Right lobe of liver (tissue), 6 donors: Measurements from ENCODE around the gene RBM6. TPM values are rescaled to one million over a fixed set of nuclear protein-coding genes. Genes with fewer than 3 reads are reported as not detected.

Experiments used
- ATAC-seq, 4 donors: fragments of 200-7000 bp; cut with Tn5 transposase; one replicate each; pipeline ENCODE4 v1.9.1; 2020; ENCODE audit warnings: mild to moderate bottlenecking in 4 of 4, moderate library complexity in 4 of 4
- DNase-seq, 3 donors: peaks; one replicate each; pipeline ENCODE4 v3.0.0-alpha.2; 2020
- H3K27ac ChIP-seq, 3 donors: fragments of 200-600 bp; one replicate each; pipeline ENCODE4 v1.8.0; 2022
- H3K27me3 ChIP-seq, 2 donors: fragments of 200-600 bp; one replicate each; pipeline ENCODE4 v1.8.0; 2022
- H3K36me3 ChIP-seq, 4 donors: fragments of 200-600 bp; sonication (generic) in 1 of 4; one replicate each; pipeline versions ENCODE4 v1.5.1 to v1.8.0; 2017 to 2022; ENCODE audit warnings: control low read depth in 1 of 4
- H3K4me1 ChIP-seq, 4 donors: fragments of 200-600 bp; sonication (generic) in 1 of 4; one replicate each; pipeline versions ENCODE4 v1.5.1 to v1.8.0; 2017 to 2022; ENCODE audit warnings: control low read depth in 1 of 4
- H3K4me3 ChIP-seq, 3 donors: fragments of 200-600 bp; one replicate each; pipeline ENCODE4 v1.8.0; 2022
- H3K9me3 ChIP-seq, 4 donors: fragments of 200-600 bp; sonication (generic) in 1 of 4; one replicate each; pipeline versions ENCODE4 v1.5.1 to v1.8.0; 2017 to 2022; ENCODE audit warnings: control low read depth in 1 of 4
- POLR2A ChIP-seq: fragments of 450-650 bp; IDR thresholded peaks from one replicate; pipeline ENCODE4 v1.6.1; 2017; ENCODE audit warnings: antibody characterized with exemption, mild to moderate bottlenecking
- WGBS: methylation state at CpG from one replicate; pipeline ENCODE4 v1.1.6; 2018; ENCODE audit warnings: low coverage, low lambda C conversion rate; ENCODE audit not compliant: insufficient coverage; ENCODE audit errors: missing lambda C conversion rate; 5-methylcytosine and 5-hydroxymethylcytosine counted together
- intact Hi-C, 2 donors: fragments of 100-400 bp; cut with DNase I; formaldehyde crosslinking; loops; one replicate each; pipeline versions ENCODE4 v1.11.2 to v1.14.1; 2022
- total RNA-seq, 6 experiments: library from RNA; depleted of rRNA in 2 of 6; stranded (reverse); fragments of >200 nt in 2 of 6; fragmentation: NEBNext Ultra II Directional in 3 of 6; extraction: Animal tissue kit (Norgen Biotek cat#: 25700) in 3 of 6; gene quantifications; one replicate each; pipeline versions ENCODE4 v1.1.0 to v1.2.4, GENCODE V29; 2016 to 2023
- TF ChIP-seq, protein P1 (sequence below), 4 donors: fragments of 200-600 bp in 3 of 4; fragments of 450-650 bp in 1 of 4; IDR thresholded peaks; one replicate each; pipeline versions ENCODE4 v1.5.1 to v1.8.0; 2016 to 2022; ENCODE audit warnings: antibody characterized with exemption in 4 of 4, mild to moderate bottlenecking in 2 of 4
- donor health status: DM: no; HTN: yes; CAD: no.
- donor health status: DM: no; HTN: no; CAD: no.
- donor health status: DM: no; HTN: no; CAD: no.
- donor health status: DM: no; HTN: yes; CAD: no.
- donor health status: DM: no; HTN: yes; CAD: no.

Gene RBM6
- total RNA-seq, 6 experiments from 2014 or later, result 25.9 to 46.4 (median 32.9) TPM

- DNase-seq, result no peak
- H3K36me3 ChIP-seq, result peaks cover 0 to 12% (median 0%) of the 10 kb centered on the region in 4 donors
- H3K9me3 ChIP-seq, result no peaks in the 10 kb centered on the region
- no peak overlapping the region for H3K4me3 ChIP-seq
- WGBS, result 92% methylated on average over 21 of the region's 48 CpGs
- peaks cover 0 to 4% (median 0%) of the 10 kb centered on the region in 4 donors for H3K4me1 ChIP-seq
- no peak for TF ChIP-seq POLR2A
- TF ChIP-seq, protein P1, sequence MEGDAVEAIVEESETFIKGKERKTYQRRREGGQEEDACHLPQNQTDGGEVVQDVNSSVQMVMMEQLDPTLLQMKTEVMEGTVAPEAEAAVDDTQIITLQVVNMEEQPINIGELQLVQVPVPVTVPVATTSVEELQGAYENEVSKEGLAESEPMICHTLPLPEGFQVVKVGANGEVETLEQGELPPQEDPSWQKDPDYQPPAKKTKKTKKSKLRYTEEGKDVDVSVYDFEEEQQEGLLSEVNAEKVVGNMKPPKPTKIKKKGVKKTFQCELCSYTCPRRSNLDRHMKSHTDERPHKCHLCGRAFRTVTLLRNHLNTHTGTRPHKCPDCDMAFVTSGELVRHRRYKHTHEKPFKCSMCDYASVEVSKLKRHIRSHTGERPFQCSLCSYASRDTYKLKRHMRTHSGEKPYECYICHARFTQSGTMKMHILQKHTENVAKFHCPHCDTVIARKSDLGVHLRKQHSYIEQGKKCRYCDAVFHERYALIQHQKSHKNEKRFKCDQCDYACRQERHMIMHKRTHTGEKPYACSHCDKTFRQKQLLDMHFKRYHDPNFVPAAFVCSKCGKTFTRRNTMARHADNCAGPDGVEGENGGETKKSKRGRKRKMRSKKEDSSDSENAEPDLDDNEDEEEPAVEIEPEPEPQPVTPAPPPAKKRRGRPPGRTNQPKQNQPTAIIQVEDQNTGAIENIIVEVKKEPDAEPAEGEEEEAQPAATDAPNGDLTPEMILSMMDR (IDR thresholded peaks at IDR 0.05), result no peak
- no peak overlapping the region for H3K27ac ChIP-seq
- H3K27me3 ChIP-seq, result no peaks in the 10 kb centered on the region
- intact Hi-C loops, result no loop called here
- ATAC-seq, result no peak
Observed at GRCh38 chr3:49910409-49911123, 29.4 kb upstream of the RBM6 start.

DNA sequence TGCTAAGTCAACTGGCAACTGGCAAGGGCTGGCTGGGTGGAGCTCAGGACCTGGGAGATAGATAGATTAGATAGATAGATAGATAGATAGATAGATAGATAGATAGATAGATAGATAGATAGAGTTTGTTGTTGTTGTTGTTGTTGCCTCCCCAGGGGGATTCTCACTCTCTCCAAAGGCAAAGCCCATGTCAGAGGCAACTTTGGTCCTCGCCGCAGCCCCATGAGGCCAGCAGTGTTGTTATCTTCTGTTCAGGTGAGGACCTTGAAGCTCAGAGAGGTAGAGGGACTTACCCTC lies 28.9 kb upstream of the RBM6 start:
- TF ChIP-seq, protein P1 (IDR thresholded peaks at IDR 0.05), result no peak
- no peak for TF ChIP-seq POLR2A
- no peak for DNase-seq
- H3K27me3 ChIP-seq, result no peaks in the 10 kb centered on the region
- intact Hi-C loops, result no loop called here
- no CpG with 5 or more reads among the region's 2 CpGs for WGBS
- ATAC-seq, result no peak
- H3K9me3 ChIP-seq, result no peaks in the 10 kb centered on the region
- H3K27ac ChIP-seq, result no peak overlapping the region
- H3K4me1 ChIP-seq, result peaks cover 0 to under 1% (median 0%) of the 10 kb centered on the region in 4 donors
- peaks cover 0 to 12% (median 0%) of the 10 kb centered on the region in 4 donors for H3K36me3 ChIP-seq
- H3K4me3 ChIP-seq, result no peak overlapping the region

GRCh38 chr3:49911611-49912010 lies 28.3 kb upstream of the RBM6 start:
- intact Hi-C loops, result no loop called here
- Histone ChIP-seq H3K36me3 (peaks cover 0 to 12% (median 0%) of the 10 kb centered on the region in 4 donors), H3K9me3 (no peaks in the 10 kb centered on the region), H3K27ac (no peak overlapping the region), H3K4me3 (no peak overlapping the region), H3K27me3 (no peaks in the 10 kb centered on the region), H3K4me1 (no peaks in the 10 kb centered on the region)
- TF ChIP-seq, protein P1 (IDR thresholded peaks at IDR 0.05), result no peak
- no peak for TF ChIP-seq POLR2A
- 87% methylated on average over 4 of the region's 15 CpGs for WGBS
- ATAC-seq, result no peak
- no peak for DNase-seq

DNA sequence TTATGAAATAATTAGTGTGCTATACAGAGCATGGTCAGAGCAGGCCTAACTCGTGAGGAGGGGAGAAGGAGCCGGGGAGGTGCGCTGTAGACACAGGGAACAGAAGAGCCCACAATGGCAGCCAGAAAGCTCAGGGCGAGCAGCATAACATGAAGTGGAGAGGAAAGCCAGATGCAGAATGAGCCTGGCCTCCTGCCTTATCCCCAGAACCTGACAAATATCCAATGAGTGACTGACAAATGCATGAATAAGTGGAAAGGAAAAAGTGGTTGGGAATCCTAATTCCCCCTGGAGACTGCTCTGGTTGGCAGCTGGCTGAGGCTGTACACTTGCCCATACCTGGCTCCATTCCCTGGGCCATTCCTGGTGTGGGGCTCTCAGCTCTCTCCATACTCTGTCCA lies 27.1 kb upstream of the RBM6 start:
- DNase-seq, result no peak
- H3K9me3 ChIP-seq, result no peaks in the 10 kb centered on the region
- no peak overlapping the region for H3K4me3 ChIP-seq
- H3K27ac ChIP-seq, result no peak overlapping the region
- intact Hi-C loops, result no loop called here
- WGBS, result 89% methylated on average over 4 of the region's 4 CpGs
- H3K27me3 ChIP-seq, result no peaks in the 10 kb centered on the region
- no peaks in the 10 kb centered on the region for H3K4me1 ChIP-seq
- TF ChIP-seq, protein P1 (IDR thresholded peaks at IDR 0.05), result no peak
- no peak for TF ChIP-seq POLR2A
- peaks cover 0 to 12% (median 0%) of the 10 kb centered on the region in 4 donors for H3K36me3 ChIP-seq
- ATAC-seq, result no peak
